ENCODE results near the gene GUSB. TPM values are rescaled to one million over a fixed set of nuclear protein-coding genes. Genes with fewer than 3 reads are reported as not detected.

GUSB gene
- total RNA-seq, 1 experiment from 2014 or later, result 65.6 TPM

DNA sequence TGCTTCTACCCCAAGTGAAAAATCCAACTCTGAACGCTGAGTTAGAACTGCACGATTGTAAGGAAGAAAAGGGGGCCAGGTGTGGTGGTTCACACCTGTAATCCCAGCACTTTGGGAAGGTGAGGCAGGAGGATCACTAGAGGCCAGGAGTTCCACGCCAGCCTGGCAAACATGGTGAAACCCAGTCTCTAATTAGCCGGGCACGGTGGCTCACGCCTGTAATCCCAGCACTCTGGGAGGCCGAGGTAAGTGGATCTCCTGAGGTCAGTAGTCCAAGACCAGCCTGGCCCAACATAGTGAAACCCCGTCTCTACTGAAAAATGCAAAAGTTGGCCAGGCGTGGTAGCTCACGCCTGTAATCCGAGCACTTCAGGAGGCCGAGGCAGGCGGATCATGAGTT is 9.0 kb downstream of the GUSB start:
- Histone ChIP-seq H3K27me3 (replicated peaks; ENCODE audit: insufficient read depth, low read depth, low read length, poor library complexity) (no peaks in the 10 kb centered on the region), H3K27ac (ENCODE audit: low read depth, low read length, poor library complexity, severe bottlenecking) (no peak overlapping the region), H3K9me3 (ENCODE audit: low read depth, low read length, poor library complexity, severe bottlenecking) (no peaks in the 10 kb centered on the region), H3K4me3 (ENCODE audit: low read depth, low read length, poor library complexity, severe bottlenecking) (no peak overlapping the region), H3K4me1 (ENCODE audit: insufficient read depth, low read length, poor library complexity, severe bottlenecking) (no peaks in the 10 kb centered on the region), H3K36me3 (ENCODE audit: insufficient read depth, low read length, poor library complexity, severe bottlenecking) (peaks cover 74% of the 10 kb centered on the region)
- CTCF ChIA-PET, result no interaction called here
- TF ChIP-seq CTCF (conservative IDR thresholded peaks at IDR 0.05; ENCODE audit: low read depth, low read length) (no peak), EZH2 (IDR thresholded peaks at IDR 0.05; ENCODE audit: borderline replicate concordance, low read depth, low read length, poor library complexity, severe bottlenecking) (no peak)
- no TSS peak for BruUV-seq (replicated peaks)
- POLR2A ChIA-PET (ENCODE audit: low non-redundant PET), result no interaction called here
- DNase-seq (ENCODE audit: low spot score), result no peak
- intact Hi-C loops (cut with micrococcal nuclease; ENCODE audit: unreplicated experiment), result no loop called here

DNA sequence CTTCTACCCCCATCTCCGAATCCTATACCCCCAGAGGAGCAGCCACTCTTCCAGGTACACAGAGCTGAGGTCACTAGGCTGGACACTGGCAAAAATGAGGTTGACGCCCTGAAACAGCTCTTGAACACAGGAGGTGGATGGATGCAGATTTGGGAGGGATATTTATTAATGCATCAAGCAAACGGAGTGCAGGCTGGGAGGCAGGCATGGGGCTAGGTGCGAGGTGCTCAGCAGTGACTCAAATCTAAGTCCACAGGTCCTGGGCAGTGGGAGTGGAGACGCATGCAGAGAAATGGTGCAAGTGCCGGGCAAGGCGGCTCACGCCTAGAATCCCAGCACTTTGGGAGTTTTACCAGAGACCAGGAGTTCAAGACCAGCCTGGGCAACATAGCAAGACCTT is 11.0 kb downstream of the GUSB start:
- DNase-seq (ENCODE audit: low spot score), result no peak
- POLR2A ChIA-PET (ENCODE audit: low non-redundant PET), result no interaction called here

GRCh38 chr7:65968256-65969185 is 13.5 kb downstream of the GUSB start:
- Histone ChIP-seq H3K4me3 (ENCODE audit: low read depth, low read length, poor library complexity, severe bottlenecking) (no peak overlapping the region), H3K27ac (ENCODE audit: low read depth, low read length, poor library complexity, severe bottlenecking) (no peak overlapping the region), H3K4me1 (ENCODE audit: insufficient read depth, low read length, poor library complexity, severe bottlenecking) (no peaks in the 10 kb centered on the region), H3K9me3 (ENCODE audit: low read depth, low read length, poor library complexity, severe bottlenecking) (no peaks in the 10 kb centered on the region), H3K36me3 (ENCODE audit: insufficient read depth, low read length, poor library complexity, severe bottlenecking) (peaks cover 90% of the 10 kb centered on the region), H3K27me3 (replicated peaks; ENCODE audit: insufficient read depth, low read depth, low read length, poor library complexity) (no peaks in the 10 kb centered on the region)
- intact Hi-C loops (cut with micrococcal nuclease; ENCODE audit: unreplicated experiment), result no loop called here
- TF ChIP-seq CTCF (conservative IDR thresholded peaks at IDR 0.05; ENCODE audit: low read depth, low read length) (no peak), EZH2 (IDR thresholded peaks at IDR 0.05; ENCODE audit: borderline replicate concordance, low read depth, low read length, poor library complexity, severe bottlenecking) (no peak)
- DNase-seq (ENCODE audit: low spot score), result no peak
- ChIA-PET POLR2A (ENCODE audit: low non-redundant PET) (interaction anchor here (0.6 kb wide), 1 partner anchor 594 kb away, joined by 3 read pairs; no protein-coding TSS in a partner anchor), CTCF (no interaction called here)
- no TSS peak for BruUV-seq (replicated peaks)

More for the DNA sequence above, 11.0 kb downstream of the GUSB start:
- BruUV-seq (replicated peaks), result no TSS peak
- CTCF ChIA-PET, result interaction anchor here (0.7 kb wide), 1 partner anchor 267 kb away, joined by 4 read pairs; no protein-coding TSS in a partner anchor
- H3K27ac ChIP-seq (ENCODE audit: low read depth, low read length, poor library complexity, severe bottlenecking), result no peak overlapping the region
- H3K4me3 ChIP-seq (ENCODE audit: low read depth, low read length, poor library complexity, severe bottlenecking), result no peak overlapping the region
- intact Hi-C loops (cut with micrococcal nuclease; ENCODE audit: unreplicated experiment), result no loop called here
- TF ChIP-seq CTCF (conservative IDR thresholded peaks at IDR 0.05; ENCODE audit: low read depth, low read length), result no peak
- TF ChIP-seq EZH2 (IDR thresholded peaks at IDR 0.05; ENCODE audit: borderline replicate concordance, low read depth, low read length, poor library complexity, severe bottlenecking), result no peak
- H3K4me1 ChIP-seq (ENCODE audit: insufficient read depth, low read length, poor library complexity, severe bottlenecking), result no peaks in the 10 kb centered on the region
- no peaks in the 10 kb centered on the region for H3K9me3 ChIP-seq (ENCODE audit: low read depth, low read length, poor library complexity, severe bottlenecking)
- H3K27me3 ChIP-seq (replicated peaks; ENCODE audit: insufficient read depth, low read depth, low read length, poor library complexity), result no peaks in the 10 kb centered on the region
- peaks cover 90% of the 10 kb centered on the region for H3K36me3 ChIP-seq (ENCODE audit: insufficient read depth, low read length, poor library complexity, severe bottlenecking)

Data from A673 (cell line).